Testis (tissue), 3 donors: ENCODE data around the gene MEGF9. TPM values are rescaled to one million over a fixed set of nuclear protein-coding genes. Genes with fewer than 3 reads are reported as not detected.

ENCODE experiments used
- DNase-seq: peaks from one replicate; pipeline ENCODE4 v3.0.0-alpha.2; 2019
- H3K27ac ChIP-seq, 2 donors: fragments of 200-600 bp; sonication (generic); one replicate each; pipeline ENCODE4 v1.5.1; 2019
- H3K27me3 ChIP-seq: fragments of 200-600 bp; sonication (generic); one replicate; pipeline ENCODE4 v1.5.1; 2019
- H3K36me3 ChIP-seq: fragments of 200-600 bp; sonication (generic); one replicate; pipeline ENCODE4 v1.5.1; 2017; ENCODE audit warnings: low read depth; ENCODE audit errors: missing control alignments
- H3K4me1 ChIP-seq: fragments of 200-600 bp; sonication (generic); one replicate; pipeline ENCODE4 v1.5.1; 2019
- H3K4me3 ChIP-seq, 2 donors: fragments of 200-600 bp; sonication (generic); one replicate each; pipeline ENCODE4 v1.5.1; 2017 to 2019
- H3K9me3 ChIP-seq: fragments of 200-600 bp; sonication (generic); one replicate; pipeline ENCODE4 v1.5.1; 2017
- CTCF ChIP-seq, 3 experiments: fragments of 450-650 bp in 2 of 3; fragments of 200-600 bp in 1 of 3; sonication (generic) in 1 of 3; IDR thresholded peaks; one replicate each; pipeline ENCODE4 v1.5.1; 2016 to 2019; ENCODE audit warnings: antibody characterized with exemption in 3 of 3, mild to moderate bottlenecking in 2 of 3, moderate library complexity in 1 of 3
- POLR2A ChIP-seq: fragments of 450-650 bp; IDR thresholded peaks from one replicate; pipeline ENCODE4 v1.6.1; 2017; ENCODE audit warnings: antibody characterized with exemption, mild to moderate bottlenecking, moderate library complexity
- WGBS, 2 donors: methylation state at CpG; one replicate each; pipeline ENCODE4 v1.1.5; 2018; 5-methylcytosine and 5-hydroxymethylcytosine counted together
- intact Hi-C: fragments of 100-400 bp; cut with DNase I; formaldehyde crosslinking; loops from one replicate; pipeline ENCODE4 v1.15.1; 2023; ENCODE audit warnings: low total_unique reads
- polyA plus RNA-seq: library from polyadenylated mRNA; stranded (reverse); fragments of 350-450 nt; fragmentation: Illumina TruSeq; extraction: RNeasy Lipid Tissue Mini Kit (QIAGEN cat#74804); gene quantifications from one replicate; pipeline ENCODE4 v1.2.3, GENCODE V29; 2014; ENCODE audit warnings: low read depth, low replicate concordance; ENCODE audit not compliant: insufficient read depth
- total RNA-seq, 2 donors: library from RNA; depleted of rRNA; stranded (reverse); fragments of >200 nt; gene quantifications; one replicate each; pipeline ENCODE4 v1.2.3, GENCODE V29; 2016

The MEGF9 gene
- total and polyA plus RNA-seq, 3 donors from 2014 or later, result 7.2 to 8.5 (median 8.2) TPM

- Histone ChIP-seq H3K27me3 (no peaks in the 10 kb centered on the region), H3K27ac (no peak overlapping the region), H3K9me3 (no peaks in the 10 kb centered on the region), H3K4me1 (no peaks in the 10 kb centered on the region), H3K36me3 (no peaks in the 10 kb centered on the region), H3K4me3 (no peak overlapping the region)
- intact Hi-C loops, result no loop called here
- no peak for DNase-seq
- TF ChIP-seq CTCF (IDR thresholded peaks at IDR 0.05) (no peak), POLR2A (no peak)
- 85 to 94% methylated on average over 1 of the region's 1 CpG for WGBS, 2 donors
Measured at GRCh38 chr9:120572472-120572871, 141.8 kb downstream of the MEGF9 start.

- intact Hi-C loops, result no loop called here
- Histone ChIP-seq H3K36me3 (no peaks in the 10 kb centered on the region), H3K27ac (no peak overlapping the region), H3K27me3 (no peaks in the 10 kb centered on the region), H3K4me3 (no peak overlapping the region), H3K4me1 (no peaks in the 10 kb centered on the region), H3K9me3 (no peaks in the 10 kb centered on the region)
- WGBS, 2 donors, result 72 to 85% methylated on average over 11 of the region's 11 CpGs
- DNase-seq, result peak; percentile 31
- TF ChIP-seq CTCF (IDR thresholded peaks at IDR 0.05) (no peak), POLR2A (no peak)
Measured at GRCh38 chr9:120571443-120572257, 142.6 kb downstream of the MEGF9 start.

- no peak for TF ChIP-seq POLR2A
- TF ChIP-seq CTCF (IDR thresholded peaks at IDR 0.05), result no peak
- no peaks in the 10 kb centered on the region for H3K36me3 ChIP-seq
- no peak overlapping the region for H3K27ac ChIP-seq
- H3K4me1 ChIP-seq, result no peaks in the 10 kb centered on the region
- H3K9me3 ChIP-seq, result no peaks in the 10 kb centered on the region
- intact Hi-C loops, result no loop called here
- no peak overlapping the region for H3K4me3 ChIP-seq
- H3K27me3 ChIP-seq, result no peaks in the 10 kb centered on the region
- DNase-seq, result no peak
- WGBS, 2 donors, result 96% methylated on average over 5 of the region's 5 CpGs
Measured at GRCh38 chr9:120570296-120570695, 144.0 kb downstream of the MEGF9 start.

- no peak overlapping the region for H3K4me3 ChIP-seq
- no peaks in the 10 kb centered on the region for H3K9me3 ChIP-seq
- no peaks in the 10 kb centered on the region for H3K27me3 ChIP-seq
- no peak overlapping the region for H3K27ac ChIP-seq
- no peaks in the 10 kb centered on the region for H3K4me1 ChIP-seq
- no peak for TF ChIP-seq POLR2A
- TF ChIP-seq CTCF (IDR thresholded peaks at IDR 0.05), result no peak
- no peak for DNase-seq
- H3K36me3 ChIP-seq, result no peaks in the 10 kb centered on the region
- intact Hi-C loops, result no loop called here
- WGBS, 2 donors, result 89 to 91% methylated on average over 5 of the region's 5 CpGs
Measured at GRCh38 chr9:120569556-120569955, 144.7 kb downstream of the MEGF9 start.

GRCh38 chr9:120568816-120569215 is 145.5 kb downstream of the MEGF9 start:
- 89 to 91% methylated on average over 5 of the region's 5 CpGs for WGBS, 2 donors
- Histone ChIP-seq H3K27me3 (no peaks in the 10 kb centered on the region), H3K4me3 (no peak overlapping the region), H3K36me3 (no peaks in the 10 kb centered on the region), H3K27ac (no peak overlapping the region), H3K9me3 (no peaks in the 10 kb centered on the region), H3K4me1 (no peaks in the 10 kb centered on the region)
- no peak for DNase-seq
- intact Hi-C loops, result no loop called here
- TF ChIP-seq POLR2A (no peak), CTCF (IDR thresholded peaks at IDR 0.05) (no peak)
